Cardiac fibroblast (primary cell): Measurements from ENCODE around the gene CHP1.
A peak's percentile ranks its signal among the peaks of the same experiment; 100 is the strongest.

Experiments used
- DNase-seq, 2 donors: peaks; one replicate each; pipeline versions ENCODE4 v3.0.0 to v3.0.0-alpha.2; 2010; ENCODE audit warnings: low read depth in 2 of 2
- H3K4me3 ChIP-seq, 2 donors: replicated peaks in 1 of 2; 1 replicate in 1 of 2; 2 replicates in 1 of 2; pipeline ENCODE4 v1.5.1; 2011; ENCODE audit warnings: low read depth in 2 of 2, low read length in 2 of 2, mild to moderate bottlenecking in 2 of 2, moderate library complexity in 1 of 2
- TF ChIP-seq, protein P1 (sequence below): IDR thresholded peaks from one replicate; pipeline ENCODE4 v1.5.1; 2011; ENCODE audit warnings: low read depth, mild to moderate bottlenecking, low read length, inconsistent platforms

Gene CHP1

DNA sequence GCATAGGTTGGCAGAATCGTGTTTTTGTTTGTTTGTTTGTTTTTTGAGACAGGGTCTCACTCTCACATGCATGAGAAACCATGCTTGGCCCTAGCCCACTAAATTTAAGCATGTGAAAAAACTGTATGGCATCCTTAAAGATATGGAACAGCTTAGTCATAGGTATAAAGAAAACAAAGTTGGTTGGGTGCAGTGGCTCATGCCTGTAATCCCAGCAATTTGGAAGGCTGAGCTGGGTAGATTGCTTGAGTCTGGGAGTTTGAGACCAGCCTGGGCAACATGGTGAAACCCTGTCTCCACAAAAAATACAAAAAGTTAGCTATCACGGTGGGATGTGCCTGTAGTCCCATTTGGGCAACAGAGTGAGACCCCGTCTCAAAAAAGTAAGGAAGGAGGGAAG lies 25.8 kb upstream of the CHP1 start:
- TF ChIP-seq, protein P1, sequence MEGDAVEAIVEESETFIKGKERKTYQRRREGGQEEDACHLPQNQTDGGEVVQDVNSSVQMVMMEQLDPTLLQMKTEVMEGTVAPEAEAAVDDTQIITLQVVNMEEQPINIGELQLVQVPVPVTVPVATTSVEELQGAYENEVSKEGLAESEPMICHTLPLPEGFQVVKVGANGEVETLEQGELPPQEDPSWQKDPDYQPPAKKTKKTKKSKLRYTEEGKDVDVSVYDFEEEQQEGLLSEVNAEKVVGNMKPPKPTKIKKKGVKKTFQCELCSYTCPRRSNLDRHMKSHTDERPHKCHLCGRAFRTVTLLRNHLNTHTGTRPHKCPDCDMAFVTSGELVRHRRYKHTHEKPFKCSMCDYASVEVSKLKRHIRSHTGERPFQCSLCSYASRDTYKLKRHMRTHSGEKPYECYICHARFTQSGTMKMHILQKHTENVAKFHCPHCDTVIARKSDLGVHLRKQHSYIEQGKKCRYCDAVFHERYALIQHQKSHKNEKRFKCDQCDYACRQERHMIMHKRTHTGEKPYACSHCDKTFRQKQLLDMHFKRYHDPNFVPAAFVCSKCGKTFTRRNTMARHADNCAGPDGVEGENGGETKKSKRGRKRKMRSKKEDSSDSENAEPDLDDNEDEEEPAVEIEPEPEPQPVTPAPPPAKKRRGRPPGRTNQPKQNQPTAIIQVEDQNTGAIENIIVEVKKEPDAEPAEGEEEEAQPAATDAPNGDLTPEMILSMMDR, result no peak
- peak in 1 of 2 donors; percentile 38 for DNase-seq

DNA sequence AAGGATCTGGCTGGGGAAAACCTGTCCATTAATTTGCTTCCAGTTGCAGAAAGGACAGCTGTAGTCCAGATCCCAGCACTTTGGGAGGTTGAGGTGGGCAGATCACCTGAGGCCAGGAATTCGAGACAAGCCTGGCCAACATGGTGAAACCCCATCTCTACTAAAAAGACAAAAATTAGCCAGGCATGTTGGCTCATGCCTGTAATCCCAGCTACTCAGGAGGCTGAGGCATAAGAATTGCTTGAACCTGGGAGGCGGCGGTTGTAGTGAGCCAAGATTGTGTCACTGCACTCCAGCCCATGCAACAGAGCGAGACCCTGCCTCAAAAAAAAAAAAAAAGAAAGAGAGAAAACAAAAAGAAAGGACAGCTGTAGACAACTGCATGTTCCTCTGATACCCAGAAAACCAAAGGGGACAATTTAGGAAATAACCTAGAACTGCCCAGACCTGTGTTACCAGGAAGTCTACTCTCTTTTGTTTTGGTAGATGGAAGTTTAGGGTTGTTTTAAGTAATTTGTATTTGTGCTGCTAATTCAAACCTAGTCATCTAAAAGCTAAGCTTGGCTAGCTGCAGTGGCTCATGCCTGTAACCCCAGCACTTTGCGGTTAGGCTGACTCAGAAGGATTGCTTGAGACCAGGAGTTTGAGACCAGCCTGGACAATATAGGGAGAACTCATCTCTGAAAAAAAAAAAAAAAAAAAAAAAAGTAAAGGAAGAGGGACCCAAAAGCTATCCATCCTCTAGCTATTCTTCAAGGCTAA lies 23.2 kb upstream of the CHP1 start:
- no peak overlapping the region for H3K4me3 ChIP-seq
- DNase-seq, result peak in 1 of 2 donors; percentile 30
- TF ChIP-seq, protein P1, result no peak

More for the DNA sequence above, 25.8 kb upstream of the CHP1 start:
- H3K4me3 ChIP-seq, result no peak overlapping the region

DNA sequence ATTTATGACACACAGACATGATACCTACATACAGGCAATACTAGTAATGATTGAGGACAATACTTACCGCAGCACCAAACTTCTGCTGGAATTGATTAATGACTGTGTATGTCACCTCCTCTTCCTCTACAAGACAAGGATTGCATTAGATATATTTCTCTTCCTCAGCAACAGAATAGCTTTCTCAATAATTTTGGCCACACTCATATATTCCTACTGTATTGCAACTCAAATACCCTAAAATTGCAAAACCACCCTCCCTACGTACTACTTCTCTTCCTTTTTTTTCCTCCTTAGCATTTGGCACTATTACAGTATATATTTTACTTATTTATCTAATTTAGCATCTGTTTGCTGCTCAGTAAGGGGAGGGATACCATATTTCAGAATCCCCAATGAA lies 15.4 kb upstream of the CHP1 start:
- TF ChIP-seq, protein P1, result no peak
- DNase-seq, result no peak
- no peak overlapping the region for H3K4me3 ChIP-seq

DNA sequence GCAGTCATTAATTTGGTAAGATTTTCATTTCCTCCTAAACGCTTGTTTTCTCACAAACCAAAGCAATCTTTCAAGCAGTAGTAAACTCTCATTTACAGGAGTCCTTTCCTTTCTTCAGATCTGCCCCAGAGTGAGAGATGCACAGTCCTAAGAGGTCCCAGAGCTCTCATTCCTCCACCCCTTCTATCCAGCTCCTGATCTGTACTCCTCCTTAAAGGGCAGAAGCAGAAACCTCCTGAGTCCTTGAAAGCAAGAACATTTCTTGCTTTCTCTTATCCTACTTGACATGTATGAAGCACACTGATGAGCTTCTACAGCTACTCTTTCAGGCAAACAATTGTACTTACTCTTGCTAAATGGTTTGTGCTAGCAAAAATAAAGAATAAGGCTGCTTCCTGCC lies 12.2 kb upstream of the CHP1 start:
- TF ChIP-seq, protein P1, result no peak
- no peak for DNase-seq
- no peak overlapping the region for H3K4me3 ChIP-seq

DNA sequence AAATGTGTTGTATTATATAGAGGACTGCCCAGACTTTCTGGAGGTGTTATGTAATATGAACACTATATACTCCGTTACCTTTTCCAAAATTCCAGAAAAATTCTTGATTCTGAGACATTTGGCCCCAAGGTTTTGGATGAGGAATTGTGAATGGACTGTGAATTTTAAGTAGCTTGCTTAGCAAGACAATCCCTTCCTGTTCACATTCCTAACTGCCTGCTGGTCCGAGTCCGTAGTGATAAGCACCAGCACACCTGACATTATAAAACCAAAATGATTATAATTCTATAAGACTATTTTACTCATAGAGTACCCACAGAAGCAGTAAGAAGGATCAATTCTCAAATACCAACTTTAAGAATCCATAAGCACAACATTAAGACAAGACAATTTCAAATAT lies 11.7 kb upstream of the CHP1 start:
- DNase-seq, result no peak
- no peak overlapping the region for H3K4me3 ChIP-seq
- TF ChIP-seq, protein P1, result no peak

DNA sequence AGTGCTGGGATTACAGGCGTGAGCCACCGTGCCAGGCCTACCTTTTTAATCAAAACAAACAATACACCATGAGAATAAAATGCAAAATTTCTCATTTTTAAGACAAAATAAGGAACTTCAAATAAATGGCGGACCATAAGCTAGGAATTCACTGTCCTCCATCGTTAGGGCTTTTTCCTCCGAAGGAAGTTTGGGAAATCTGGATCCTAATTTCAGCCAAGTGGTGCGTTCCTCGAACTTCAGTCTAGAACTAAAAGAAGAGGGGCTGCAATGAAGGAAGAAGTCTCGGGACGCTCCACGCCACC lies 771 bp upstream of the CHP1 start:
- H3K4me3 ChIP-seq, result peak overlapping the region; percentile 85 to 99
- TF ChIP-seq, protein P1, result no peak

More for the DNA sequence above, 771 bp upstream of the CHP1 start:
- DNase-seq, result no peak
